DND-41 (cell line): ENCODE results near the gene ITSN1.

Experiments used
- ATAC-seq: fragments of 200-7000 bp; cut with Tn5 transposase; 3 replicates; pipeline ENCODE4 v1.9.1; 2021; ENCODE audit warnings: low read depth; ENCODE audit not compliant: insufficient read depth
- DNase-seq: peaks from one replicate; pipeline ENCODE4 v3.0.0-alpha.2; 2020
- H2AFZ ChIP-seq: 2 replicates; pipeline ENCODE4 v1.6.0; 2012; ENCODE audit warnings: low read depth, low read length
- H3K27ac ChIP-seq: 2 replicates; pipeline ENCODE4 v1.5.1; 2012; ENCODE audit warnings: low read length, inconsistent platforms
- H3K27me3 ChIP-seq: fragments of 200-600 bp; sonication (generic); 2 replicates; pipeline ENCODE4 v1.6.0; 2012; ENCODE audit warnings: low read length, mild to moderate bottlenecking, inconsistent platforms; ENCODE audit not compliant: insufficient read depth, poor library complexity
- H3K36me3 ChIP-seq: 2 replicates; pipeline ENCODE4 v1.5.1; 2012; ENCODE audit warnings: low read length, inconsistent platforms; ENCODE audit not compliant: insufficient read depth
- H3K4me1 ChIP-seq: 2 replicates; pipeline ENCODE4 v1.5.1; 2012; ENCODE audit warnings: mild to moderate bottlenecking, low read length; ENCODE audit not compliant: insufficient read depth
- H3K4me2 ChIP-seq: 2 replicates; pipeline ENCODE4 v1.6.0; 2012; ENCODE audit warnings: mild to moderate bottlenecking, moderate library complexity, low read length, inconsistent platforms; ENCODE audit not compliant: insufficient read depth
- H3K4me3 ChIP-seq, 2 experiments: fragments of 200-600 bp in 1 of 2; shearing (Covaris generic) in 1 of 2; 2 replicates each; pipeline ENCODE4 v1.5.1; 2012 to 2016; ENCODE audit warnings: inconsistent platforms in 2 of 2, low read length in 2 of 2, mild to moderate bottlenecking in 2 of 2, low read depth in 1 of 2, moderate library complexity in 1 of 2
- H3K79me2 ChIP-seq: 2 replicates; pipeline ENCODE4 v1.6.0; 2012; ENCODE audit warnings: low read length, inconsistent platforms; ENCODE audit not compliant: insufficient read depth
- H3K9ac ChIP-seq: 2 replicates; pipeline ENCODE4 v1.6.0; 2012; ENCODE audit warnings: low read depth, mild to moderate bottlenecking, inconsistent platforms, low read length, moderate library complexity
- H3K9me3 ChIP-seq: 2 replicates; pipeline ENCODE4 v1.5.1; 2012; ENCODE audit warnings: low read length, moderate library complexity, mild to moderate bottlenecking, inconsistent platforms; ENCODE audit not compliant: insufficient read depth, severe bottlenecking
- H4K20me1 ChIP-seq: 2 replicates; pipeline ENCODE4 v1.6.0; 2012; ENCODE audit warnings: low read length; ENCODE audit not compliant: insufficient read depth
- EZH2 ChIP-seq: IDR thresholded peaks from 3 replicates; pipeline ENCODE4 v1.6.1; 2012; ENCODE audit warnings: borderline replicate concordance, low read depth, mild to moderate bottlenecking, moderate library complexity, low read length, inconsistent platforms; ENCODE audit not compliant: severe bottlenecking
- TF ChIP-seq, protein P1 (sequence below): IDR thresholded peaks from 2 replicates; pipeline ENCODE4 v1.5.1; 2012; ENCODE audit warnings: borderline replicate concordance, low read length, moderate library complexity, mild to moderate bottlenecking; ENCODE audit not compliant: poor library complexity, severe bottlenecking; ENCODE audit errors: extremely low read depth

ITSN1 gene

DNA sequence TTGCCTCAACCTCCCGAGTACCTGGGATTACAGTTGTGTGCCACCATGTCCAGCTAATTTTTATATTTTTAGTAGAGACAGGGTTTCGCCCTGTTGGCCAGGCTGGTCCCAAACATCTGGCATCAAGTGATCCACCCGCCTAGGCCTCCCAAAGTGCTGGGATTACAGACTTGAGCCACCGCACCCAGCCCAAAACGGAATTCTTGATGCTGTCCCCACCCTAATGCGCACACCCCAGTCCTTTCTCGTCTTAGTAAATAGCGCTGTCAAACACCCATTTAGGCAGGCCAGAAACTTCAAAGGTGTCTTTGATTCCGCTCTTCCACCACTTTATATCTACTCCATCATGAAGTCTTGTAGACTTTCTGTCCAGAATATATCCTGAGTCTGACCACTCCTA, 35.1 kb downstream of the ITSN1 start:
- Histone ChIP-seq H3K4me1 (no peaks in the 10 kb centered on the region), H3K79me2 (no peaks in the 10 kb centered on the region), H2AFZ (no peak overlapping the region), H3K4me2 (no peak overlapping the region), H4K20me1 (no peaks in the 10 kb centered on the region), H3K36me3 (no peaks in the 10 kb centered on the region), H3K9ac (no peak overlapping the region), H3K27ac (no peak overlapping the region), H3K9me3 (no peaks in the 10 kb centered on the region), H3K4me3 (no peak overlapping the region), H3K27me3 (no peaks in the 10 kb centered on the region)
- no peak for ATAC-seq
- no peak for DNase-seq
- TF ChIP-seq, protein P1, sequence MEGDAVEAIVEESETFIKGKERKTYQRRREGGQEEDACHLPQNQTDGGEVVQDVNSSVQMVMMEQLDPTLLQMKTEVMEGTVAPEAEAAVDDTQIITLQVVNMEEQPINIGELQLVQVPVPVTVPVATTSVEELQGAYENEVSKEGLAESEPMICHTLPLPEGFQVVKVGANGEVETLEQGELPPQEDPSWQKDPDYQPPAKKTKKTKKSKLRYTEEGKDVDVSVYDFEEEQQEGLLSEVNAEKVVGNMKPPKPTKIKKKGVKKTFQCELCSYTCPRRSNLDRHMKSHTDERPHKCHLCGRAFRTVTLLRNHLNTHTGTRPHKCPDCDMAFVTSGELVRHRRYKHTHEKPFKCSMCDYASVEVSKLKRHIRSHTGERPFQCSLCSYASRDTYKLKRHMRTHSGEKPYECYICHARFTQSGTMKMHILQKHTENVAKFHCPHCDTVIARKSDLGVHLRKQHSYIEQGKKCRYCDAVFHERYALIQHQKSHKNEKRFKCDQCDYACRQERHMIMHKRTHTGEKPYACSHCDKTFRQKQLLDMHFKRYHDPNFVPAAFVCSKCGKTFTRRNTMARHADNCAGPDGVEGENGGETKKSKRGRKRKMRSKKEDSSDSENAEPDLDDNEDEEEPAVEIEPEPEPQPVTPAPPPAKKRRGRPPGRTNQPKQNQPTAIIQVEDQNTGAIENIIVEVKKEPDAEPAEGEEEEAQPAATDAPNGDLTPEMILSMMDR, result no peak
- no peak for TF ChIP-seq EZH2

DNA sequence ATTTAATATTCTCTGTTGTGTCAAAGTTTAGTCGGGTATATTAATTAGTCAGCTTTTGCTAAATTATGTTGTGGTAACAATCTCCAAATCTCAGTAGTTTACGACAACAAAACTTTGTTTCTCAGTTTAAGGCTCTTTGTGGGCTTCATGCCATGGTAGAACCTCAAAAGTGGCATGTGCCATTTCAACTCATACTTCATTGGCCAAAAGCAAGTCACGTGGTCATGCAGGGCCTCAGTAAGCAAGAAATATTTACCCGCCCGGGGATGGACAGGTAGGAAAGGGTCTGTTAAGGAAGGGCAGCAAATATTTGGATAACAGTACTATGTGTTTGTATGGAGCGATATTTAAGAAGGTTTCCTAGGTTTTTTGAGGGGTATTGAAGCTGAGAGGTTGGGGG, 38.6 kb downstream of the ITSN1 start:
- Histone ChIP-seq H3K4me1 (no peaks in the 10 kb centered on the region), H3K9me3 (no peaks in the 10 kb centered on the region), H2AFZ (no peak overlapping the region), H4K20me1 (no peaks in the 10 kb centered on the region), H3K79me2 (no peaks in the 10 kb centered on the region), H3K4me2 (no peak overlapping the region), H3K9ac (no peak overlapping the region), H3K27ac (no peak overlapping the region), H3K4me3 (no peak overlapping the region), H3K36me3 (no peaks in the 10 kb centered on the region), H3K27me3 (no peaks in the 10 kb centered on the region)
- DNase-seq (no peak), ATAC-seq (no peak)
- no peak for TF ChIP-seq EZH2
- TF ChIP-seq, protein P1, result no peak

DNA sequence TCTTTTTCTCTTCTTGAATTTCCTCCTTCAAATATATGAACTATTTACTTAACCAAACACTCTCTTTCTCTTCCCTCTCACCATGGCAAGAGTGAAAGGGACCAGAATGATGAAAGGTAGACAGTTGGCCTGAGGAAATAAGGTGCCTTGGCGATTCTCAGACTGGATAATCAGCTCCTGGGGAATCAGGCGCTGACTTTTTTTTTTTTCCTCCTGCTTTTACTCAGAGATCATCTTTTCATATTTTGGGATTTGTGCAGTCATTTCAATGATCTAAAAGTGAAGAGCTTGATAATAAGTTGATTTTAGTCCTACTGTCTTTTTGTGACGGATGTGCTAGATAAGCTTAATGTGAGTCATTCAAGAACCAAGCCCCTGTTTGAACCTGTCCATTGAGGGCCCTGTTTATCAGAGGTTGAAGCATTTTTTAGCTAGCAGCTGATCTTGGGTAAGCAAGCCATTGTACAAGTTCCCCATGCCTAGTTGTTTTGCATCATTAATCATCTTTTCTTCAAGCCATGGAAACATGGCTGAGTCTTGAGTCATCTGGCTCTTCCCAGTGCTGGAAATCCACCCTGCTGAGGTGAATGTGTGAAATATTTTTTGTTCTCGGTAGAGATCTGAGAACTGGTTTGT, 40.8 kb downstream of the ITSN1 start:
- Histone ChIP-seq H3K4me1 (no peaks in the 10 kb centered on the region), H3K9ac (no peak overlapping the region), H3K27me3 (no peaks in the 10 kb centered on the region), H3K27ac (no peak overlapping the region), H3K4me3 (no peak overlapping the region), H3K9me3 (no peaks in the 10 kb centered on the region), H2AFZ (no peak overlapping the region), H3K79me2 (0 out of 2 replicates have a peak, but pooled peaks cover 3% of the 10 kb centered on the region), H3K36me3 (no peaks in the 10 kb centered on the region), H4K20me1 (no peaks in the 10 kb centered on the region), H3K4me2 (no peak overlapping the region)
- ATAC-seq, result no peak
- DNase-seq, result no peak
- TF ChIP-seq EZH2, result no peak
- TF ChIP-seq, protein P1, result no peak

DNA sequence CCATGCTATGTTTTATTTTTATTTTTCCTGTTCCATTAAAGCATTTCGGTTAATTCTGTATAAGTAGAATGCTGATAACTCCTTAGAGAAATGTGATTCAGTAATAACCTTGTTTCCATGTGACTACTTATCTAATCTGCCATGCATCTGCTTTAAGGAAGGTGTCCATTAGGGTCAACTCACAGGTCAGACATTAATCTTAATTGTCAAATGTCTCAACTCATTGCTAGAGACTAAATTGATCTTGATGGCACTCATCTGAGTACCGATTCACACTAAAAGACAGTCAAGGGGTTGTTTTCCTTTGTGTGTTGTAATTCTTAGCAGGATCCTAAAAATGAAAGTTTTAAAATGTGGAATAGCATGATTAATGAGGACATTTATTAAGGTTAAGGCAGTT, 41.8 kb downstream of the ITSN1 start:
- no peak overlapping the region for H3K9ac ChIP-seq
- ATAC-seq, result no peak

More for the DNA sequence above, 41.8 kb downstream of the ITSN1 start:
- DNase-seq, result no peak
- H3K4me2 ChIP-seq, result no peak overlapping the region
- no peaks in the 10 kb centered on the region for H4K20me1 ChIP-seq
- no peak overlapping the region for H3K27ac ChIP-seq
- no peaks in the 10 kb centered on the region for H3K4me1 ChIP-seq
- no peak overlapping the region for H3K4me3 ChIP-seq
- no peaks in the 10 kb centered on the region for H3K27me3 ChIP-seq
- no peaks in the 10 kb centered on the region for H3K36me3 ChIP-seq
- TF ChIP-seq, protein P1, result no peak
- no peak for TF ChIP-seq EZH2
- no peaks in the 10 kb centered on the region for H3K9me3 ChIP-seq
- H3K79me2 ChIP-seq, result peaks cover 4% of the 10 kb centered on the region; the same call in 1 of the 2 replicates
- H2AFZ ChIP-seq, result no peak overlapping the region
